GM21723 (cell line): ENCODE results near the gene PTPRK.

Source experiments
- ATAC-seq: cut with Tn5 transposase; IDR thresholded peaks from one replicate; pipeline ENCODE4 v1.9.1; 2021; ENCODE audit warnings: mild to moderate bottlenecking, moderate library complexity; ENCODE audit not compliant: unreplicated experiment

Gene PTPRK

DNA sequence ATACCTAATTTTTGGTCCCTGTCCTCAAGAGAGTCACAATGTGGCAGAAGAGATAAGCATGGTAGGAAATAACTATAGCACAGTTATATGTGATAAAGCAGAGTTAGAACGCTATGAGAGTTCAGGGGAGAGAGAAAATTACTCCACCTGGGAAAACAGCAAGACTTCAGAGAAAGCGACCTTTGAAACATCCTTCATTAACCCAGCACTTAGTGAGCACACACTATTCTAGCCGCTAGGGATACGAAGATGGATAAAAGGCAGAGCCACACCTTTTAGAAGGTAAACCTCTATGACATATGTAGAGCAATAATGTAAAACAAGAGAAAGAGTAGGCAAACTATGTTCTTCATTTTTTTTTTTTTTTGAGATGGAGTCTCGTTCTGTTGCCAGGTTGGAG is 264.3 kb downstream of the PTPRK start:
- no peak for ATAC-seq

DNA sequence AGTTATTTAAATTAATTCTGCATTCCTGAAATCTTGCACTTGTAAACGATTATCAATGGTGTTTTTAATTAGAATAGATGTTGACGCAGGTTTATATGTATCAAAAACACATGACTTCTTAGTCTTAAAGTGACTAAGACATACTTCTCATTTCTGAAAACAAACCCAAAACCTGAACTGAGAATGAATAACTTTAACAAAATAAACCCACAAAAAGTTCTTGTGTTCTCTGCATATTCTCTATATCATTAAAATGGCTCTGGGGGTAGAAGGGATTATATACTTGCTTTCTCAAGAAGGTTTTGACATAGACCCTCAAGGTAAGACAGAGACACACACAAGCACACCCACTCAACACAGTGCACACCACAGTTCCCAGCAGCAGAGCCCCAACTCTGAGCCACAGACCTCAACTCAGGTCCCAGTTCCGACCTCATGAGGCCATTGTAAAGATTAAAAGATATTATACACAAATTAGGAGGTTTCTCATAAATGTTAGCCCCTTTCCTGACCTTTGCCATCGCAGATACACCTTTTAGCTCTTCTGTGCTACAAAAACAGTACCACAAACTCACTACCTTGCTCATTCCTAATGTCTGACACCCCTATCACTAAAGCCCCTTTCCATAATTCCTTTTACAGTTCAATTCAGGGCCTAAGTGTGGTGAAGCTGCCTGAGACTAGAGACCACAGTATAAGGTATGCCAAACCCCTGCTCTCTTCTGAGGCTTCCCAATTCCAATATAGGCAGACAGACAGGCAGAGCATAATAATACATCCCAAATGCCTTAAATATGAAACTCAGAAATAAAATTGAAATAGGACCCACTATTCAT is 267.8 kb downstream of the PTPRK start:
- ATAC-seq = no peak

GRCh38 chr6:128251445-128252340 is 268.7 kb downstream of the PTPRK start:
- ATAC-seq = no peak

GRCh38 chr6:128250370-128251070 is 269.9 kb downstream of the PTPRK start:
- no peak for ATAC-seq

DNA sequence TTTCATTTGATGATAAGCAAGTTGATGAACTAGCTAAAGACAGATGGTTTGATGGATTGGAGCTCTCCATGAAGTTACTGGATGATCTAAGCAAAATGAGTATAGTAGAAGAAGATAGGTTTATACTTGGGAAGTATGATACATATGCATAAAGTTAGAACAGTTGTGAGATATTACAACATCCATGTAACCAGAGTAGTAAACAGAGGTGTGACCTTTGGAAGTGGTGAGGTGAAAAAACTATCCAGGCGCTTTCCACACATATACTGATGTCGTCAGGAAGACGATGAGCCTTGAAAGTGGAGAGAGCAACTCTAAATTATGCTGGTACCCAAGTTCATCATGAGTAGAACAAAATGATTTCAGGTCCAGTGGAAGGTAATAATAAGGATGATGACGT is 271.0 kb downstream of the PTPRK start:
- no peak for ATAC-seq

DNA sequence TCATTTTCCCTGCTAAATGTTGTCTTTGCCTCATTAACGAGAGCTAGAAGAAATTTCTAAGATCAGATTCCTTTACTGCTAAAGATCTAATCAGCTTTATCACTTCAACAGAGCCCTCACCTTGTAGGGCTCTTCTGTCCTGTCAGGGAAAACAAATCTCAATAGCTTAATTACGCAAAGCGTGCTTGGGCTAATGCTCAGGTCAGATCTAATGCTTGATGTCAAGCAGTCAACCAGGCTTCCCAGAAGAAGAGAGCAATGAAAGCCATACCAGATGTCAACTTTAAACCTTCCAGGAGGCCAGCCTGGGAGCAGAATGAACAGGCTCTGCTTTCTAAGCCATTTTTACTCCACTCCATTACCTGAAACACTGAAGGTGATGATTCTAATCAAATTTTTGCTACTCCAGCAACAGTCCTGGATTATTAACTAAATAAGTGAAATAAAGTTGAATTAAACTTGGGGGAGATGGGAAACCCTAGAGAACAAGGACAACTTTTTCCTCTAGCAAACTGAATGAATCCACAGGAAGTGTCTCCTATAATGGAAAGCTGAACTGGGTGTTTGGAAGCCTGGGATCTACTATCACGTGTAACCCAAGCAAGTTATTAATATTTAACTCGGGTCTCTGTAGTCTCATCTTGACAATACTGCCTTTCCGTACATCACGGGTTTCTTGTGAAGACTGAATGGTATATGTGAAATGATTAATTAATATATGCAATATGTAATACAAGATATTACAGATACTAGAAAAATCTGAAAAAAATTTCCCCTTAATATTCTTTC is 273.7 kb downstream of the PTPRK start:
- no peak for ATAC-seq

DNA sequence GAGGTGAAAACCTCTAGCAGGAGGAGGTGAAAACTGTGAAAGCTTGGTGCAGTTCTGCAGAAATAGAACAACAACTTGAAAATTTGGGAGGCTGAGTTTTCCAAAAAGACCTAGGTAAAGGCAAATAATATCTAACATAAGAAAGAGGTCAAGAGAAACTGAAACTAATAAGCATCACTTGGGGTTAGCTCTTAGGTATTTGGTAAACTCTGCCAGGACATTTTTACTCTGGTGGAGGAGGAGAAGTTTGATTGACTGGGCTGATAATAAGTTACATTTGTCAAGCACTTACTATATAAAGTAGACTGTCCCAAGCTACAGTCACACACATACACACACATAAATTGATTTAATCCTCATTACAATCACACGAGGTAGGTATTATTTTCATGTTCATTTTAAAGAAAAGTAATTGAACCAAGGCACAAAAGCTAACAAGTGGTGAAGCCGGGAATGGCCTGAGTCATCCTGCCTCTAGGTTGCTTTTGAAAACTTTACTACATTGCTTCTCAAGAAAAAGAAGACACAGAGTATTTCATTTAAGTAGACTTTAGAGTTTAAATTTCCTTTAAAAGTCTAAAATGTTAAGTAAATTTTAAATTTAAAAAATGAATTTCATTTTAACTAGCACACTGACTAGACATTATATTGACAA is 275.5 kb downstream of the PTPRK start:
- no peak for ATAC-seq

DNA sequence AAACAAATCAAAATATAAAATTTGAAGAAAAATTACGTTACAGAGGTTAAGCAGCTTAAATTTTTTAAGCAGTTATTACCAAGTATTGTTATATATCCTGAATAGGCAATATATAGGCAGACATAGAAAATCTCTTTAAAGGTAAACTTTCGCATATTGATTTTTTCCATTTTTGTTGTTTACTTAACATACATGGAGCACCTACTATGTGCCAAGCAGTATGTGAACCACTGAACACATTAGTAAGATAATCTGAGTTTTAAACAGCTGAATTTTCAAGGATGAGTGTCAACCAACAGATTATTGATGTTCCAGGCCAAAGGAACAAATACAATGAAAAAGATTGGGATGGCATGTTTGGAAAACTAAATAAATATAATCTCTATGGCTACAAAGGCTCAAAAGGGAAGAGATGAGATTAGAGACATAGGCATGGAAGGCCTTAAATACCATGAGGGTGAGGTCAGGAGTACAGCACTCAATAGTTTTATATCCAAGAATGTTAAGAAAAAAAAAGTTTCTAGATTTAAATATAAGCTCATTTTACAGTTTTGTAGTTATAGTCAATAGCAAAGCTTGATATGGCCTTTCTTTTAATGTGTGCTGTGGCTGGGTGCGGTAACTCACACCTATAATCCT is 277.5 kb downstream of the PTPRK start:
- ATAC-seq = no peak

GRCh38 chr6:128241216-128241615 is 279.2 kb downstream of the PTPRK start:
- no peak for ATAC-seq

DNA sequence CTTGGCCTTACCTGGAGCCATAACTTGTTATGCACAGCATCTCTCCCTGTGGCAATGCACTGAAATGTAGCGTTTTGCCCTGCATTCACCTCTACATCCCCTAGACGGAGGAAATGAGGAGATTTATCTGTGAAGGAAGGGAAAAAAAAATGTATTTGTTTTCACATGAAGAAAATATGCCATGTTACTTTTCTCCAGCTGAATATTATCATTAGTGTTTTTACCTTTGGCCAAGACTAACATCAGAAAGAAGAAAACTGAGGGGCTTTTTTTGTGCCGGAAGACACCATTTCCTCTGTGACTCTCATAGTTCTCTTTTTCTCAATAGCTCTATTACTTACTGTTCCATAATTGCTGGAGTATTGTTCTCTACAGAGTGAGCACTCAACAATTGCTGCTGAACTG is 280.4 kb downstream of the PTPRK start:
- ATAC-seq = peak; percentile 84

- ATAC-seq = no peak
Observed at GRCh38 chr6:128239146-128239545, 281.3 kb downstream of the PTPRK start.

- ATAC-seq = no peak
Observed at GRCh38 chr6:128238225-128238624, 282.2 kb downstream of the PTPRK start.

- no peak for ATAC-seq
Observed at GRCh38 chr6:128235556-128235955, 284.8 kb downstream of the PTPRK start.

DNA sequence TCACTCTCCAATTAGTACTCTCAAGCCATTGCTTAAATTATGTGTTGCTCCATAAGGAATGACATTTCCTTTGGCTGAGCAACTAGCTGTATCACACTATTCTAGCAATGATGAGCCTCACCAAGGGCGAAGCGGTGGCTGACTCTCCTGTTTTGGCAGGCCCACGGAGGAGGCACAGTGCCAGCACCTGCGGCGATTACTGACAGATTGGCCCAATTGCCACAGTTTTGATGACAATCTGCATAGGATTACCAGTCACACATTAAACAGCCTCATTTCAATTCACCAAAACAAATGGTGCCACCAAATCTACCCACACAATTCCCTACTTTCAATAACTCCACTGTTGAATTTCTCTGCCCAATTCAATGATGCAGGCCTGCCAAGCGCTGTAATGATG is 286.9 kb downstream of the PTPRK start:
- no peak for ATAC-seq

DNA sequence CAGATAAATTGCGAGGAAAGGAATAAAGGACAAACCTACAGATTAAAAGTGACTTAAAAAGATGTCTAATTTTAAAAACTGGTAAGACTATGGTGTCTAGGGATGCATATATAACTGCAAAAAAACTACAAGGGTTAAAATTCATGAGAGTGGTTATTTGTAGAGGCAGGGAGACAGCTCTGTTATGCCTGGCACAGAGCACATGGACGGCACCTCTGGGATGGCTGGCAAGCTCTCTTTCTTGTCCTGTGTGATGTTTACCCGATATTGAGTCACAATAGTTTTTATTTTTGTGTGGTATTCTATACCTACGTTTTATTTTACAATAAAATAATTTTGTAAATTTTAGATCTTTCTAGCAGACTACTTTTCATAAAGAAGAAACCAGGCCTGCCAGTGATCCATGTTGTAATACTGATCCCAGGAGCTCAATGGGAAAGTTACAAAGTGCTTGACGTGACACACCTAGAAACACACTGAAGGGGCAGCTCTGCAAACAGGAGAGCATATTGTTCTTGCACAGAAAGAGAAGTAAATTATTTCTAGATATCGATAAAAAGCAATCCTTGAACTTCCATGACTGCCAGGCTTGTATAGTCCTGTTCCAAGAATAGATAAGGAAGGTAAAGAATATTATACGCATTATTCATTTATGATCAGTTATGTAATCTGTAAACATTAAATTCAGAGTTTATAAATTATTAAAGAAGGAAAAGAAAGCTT is 290.0 kb downstream of the PTPRK start:
- no peak for ATAC-seq

- ATAC-seq = no peak
Observed at GRCh38 chr6:128225612-128226011, 294.8 kb downstream of the PTPRK start.

DNA sequence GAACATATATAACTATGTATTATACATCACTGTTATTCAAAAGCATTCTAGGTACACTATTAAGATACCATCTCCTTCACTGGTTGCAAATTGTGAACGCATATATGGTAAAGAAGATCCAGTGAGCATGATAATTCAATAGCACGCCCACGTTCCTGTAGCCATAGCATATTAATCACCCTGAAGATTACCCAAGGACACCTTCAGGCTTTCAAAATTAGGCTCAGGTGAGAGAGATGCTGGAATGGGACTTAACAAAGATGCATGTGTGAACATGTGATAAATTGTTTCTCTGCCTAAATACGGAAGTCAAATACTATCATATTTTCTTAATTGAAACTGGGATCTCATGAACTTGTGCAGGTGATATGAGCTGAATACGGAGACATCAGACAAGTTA is 303.5 kb downstream of the PTPRK start:
- ATAC-seq = no peak

- no peak for ATAC-seq
Observed at GRCh38 chr6:128209771-128210170, 310.6 kb downstream of the PTPRK start.
